Hepatocyte (in vitro differentiated cells): ENCODE measurements around the gene MAMDC2. TPM values are rescaled to one million over a fixed set of nuclear protein-coding genes. Genes with fewer than 3 reads are reported as not detected.

Source experiments
- DNase-seq: peaks from one replicate; pipeline ENCODE4 v3.0.0-alpha.2; 2016; ENCODE audit warnings: low spot score
- H2AFZ ChIP-seq: fragments of 200-600 bp; sonication (generic); 2 replicates; pipeline ENCODE4 v1.6.0; 2016; ENCODE audit warnings: antibody characterized with exemption, mild to moderate bottlenecking
- H3K27ac ChIP-seq: fragments of 200-600 bp; sonication (generic); 2 replicates; pipeline ENCODE4 v1.5.1; 2016; ENCODE audit warnings: mild to moderate bottlenecking
- H3K27me3 ChIP-seq: fragments of 200-600 bp; sonication (generic); 2 replicates; pipeline ENCODE4 v1.6.1; 2016
- H3K36me3 ChIP-seq: fragments of 200-600 bp; sonication (generic); replicated peaks from 2 replicates; pipeline ENCODE4 v1.5.1; 2016; ENCODE audit warnings: low read depth; ENCODE audit not compliant: insufficient read depth
- H3K4me1 ChIP-seq: fragments of 200-600 bp; sonication (generic); 2 replicates; pipeline ENCODE4 v1.5.1; 2016; ENCODE audit warnings: mild to moderate bottlenecking, moderate library complexity; ENCODE audit not compliant: insufficient read depth
- H3K4me2 ChIP-seq: fragments of 200-600 bp; sonication (generic); 2 replicates; pipeline ENCODE4 v1.6.0; 2016
- H3K4me3 ChIP-seq: fragments of 200-600 bp; sonication (generic); 2 replicates; pipeline ENCODE4 v1.5.1; 2016; ENCODE audit warnings: mild to moderate bottlenecking
- H3K79me2 ChIP-seq: fragments of 200-600 bp; sonication (generic); 2 replicates; pipeline ENCODE4 v1.6.0; 2017; ENCODE audit warnings: mild to moderate bottlenecking
- H3K9me2 ChIP-seq: fragments of 200-600 bp; sonication (generic); replicated peaks from 2 replicates; pipeline ENCODE4 v1.6.0; 2017; ENCODE audit warnings: mild to moderate bottlenecking; ENCODE audit not compliant: insufficient read depth
- H3K9me3 ChIP-seq: fragments of 200-600 bp; sonication (generic); 2 replicates; pipeline ENCODE4 v1.5.1; 2016; ENCODE audit warnings: low read depth, mild to moderate bottlenecking
- H4K20me1 ChIP-seq: fragments of 200-600 bp; sonication (generic); 2 replicates; pipeline ENCODE4 v1.6.0; 2016; ENCODE audit warnings: mild to moderate bottlenecking; ENCODE audit not compliant: insufficient read depth, poor library complexity, severe bottlenecking
- EZH2 ChIP-seq: fragments of 200-600 bp; sonication (generic); IDR thresholded peaks from 2 replicates; pipeline ENCODE4 v1.6.1; 2016; ENCODE audit warnings: antibody characterized with exemption, mild to moderate bottlenecking, borderline replicate concordance
- EZH2phosphoT487 ChIP-seq: fragments of 200-600 bp; sonication (generic); IDR thresholded peaks from one replicate; pipeline ENCODE4 v1.6.1; 2018; ENCODE audit warnings: antibody characterized with exemption, mild to moderate bottlenecking, low read depth, moderate library complexity; ENCODE audit not compliant: unreplicated experiment, severe bottlenecking
- WGBS: methylation state at CpG from one replicate; pipeline ENCODE4 v1.1.6; 2016; ENCODE audit warnings: low lambda C conversion rate; ENCODE audit errors: missing lambda C conversion rate; 5-methylcytosine and 5-hydroxymethylcytosine counted together
- polyA plus RNA-seq: library from polyadenylated mRNA; unstranded; fragments of >200 nt; fragmentation: Nextera tagmentation; extraction: Ambion mirVana; gene quantifications from 2 replicates; pipeline ENCODE4 v1.2.1, GENCODE V29; 2016
- total RNA-seq: library from RNA; depleted of rRNA; stranded (reverse); fragments of >200 nt; gene quantifications from 2 replicates; pipeline ENCODE4 v1.2.3, GENCODE V29; 2014
- TF ChIP-seq, protein P1 (sequence below): fragments of 200-600 bp; sonication (generic); IDR thresholded peaks from 2 replicates; pipeline ENCODE4 v1.5.1; 2016; ENCODE audit warnings: antibody characterized with exemption, mild to moderate bottlenecking; ENCODE audit not compliant: poor library complexity

Gene MAMDC2
- total and polyA plus RNA-seq, 2 experiments from 2014 or later = 0.65 to 1.9 TPM

DNA sequence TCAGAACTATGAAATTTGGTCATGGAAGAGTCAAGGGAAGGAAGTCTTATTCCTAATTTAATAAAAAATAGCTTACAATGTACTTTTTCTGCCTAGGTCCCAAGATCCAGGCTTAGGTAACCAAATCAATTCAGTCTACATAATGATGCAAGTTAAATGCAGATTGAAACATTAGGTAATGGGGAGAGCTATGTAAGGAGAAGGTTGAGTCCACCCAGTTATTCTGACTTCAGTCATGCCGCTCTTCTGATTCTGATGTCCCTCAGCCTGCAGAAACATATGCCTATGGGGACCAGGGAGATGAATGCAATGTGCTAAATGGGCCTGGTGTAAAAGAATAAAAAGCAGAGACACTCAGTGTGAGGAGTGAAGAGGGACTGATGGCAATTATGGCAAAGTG, 63.9 kb downstream of the MAMDC2 start:
- H3K4me3 ChIP-seq = no peak overlapping the region
- WGBS = 75% methylated on average over 1 of the region's 1 CpG
- H3K27ac ChIP-seq = no peak overlapping the region
- H3K79me2 ChIP-seq = no peaks in the 10 kb centered on the region
- DNase-seq = no peak
- H4K20me1 ChIP-seq = no peaks in the 10 kb centered on the region
- no peaks in the 10 kb centered on the region for H3K9me2 ChIP-seq
- H3K9me3 ChIP-seq = no peaks in the 10 kb centered on the region
- TF ChIP-seq, protein P1, sequence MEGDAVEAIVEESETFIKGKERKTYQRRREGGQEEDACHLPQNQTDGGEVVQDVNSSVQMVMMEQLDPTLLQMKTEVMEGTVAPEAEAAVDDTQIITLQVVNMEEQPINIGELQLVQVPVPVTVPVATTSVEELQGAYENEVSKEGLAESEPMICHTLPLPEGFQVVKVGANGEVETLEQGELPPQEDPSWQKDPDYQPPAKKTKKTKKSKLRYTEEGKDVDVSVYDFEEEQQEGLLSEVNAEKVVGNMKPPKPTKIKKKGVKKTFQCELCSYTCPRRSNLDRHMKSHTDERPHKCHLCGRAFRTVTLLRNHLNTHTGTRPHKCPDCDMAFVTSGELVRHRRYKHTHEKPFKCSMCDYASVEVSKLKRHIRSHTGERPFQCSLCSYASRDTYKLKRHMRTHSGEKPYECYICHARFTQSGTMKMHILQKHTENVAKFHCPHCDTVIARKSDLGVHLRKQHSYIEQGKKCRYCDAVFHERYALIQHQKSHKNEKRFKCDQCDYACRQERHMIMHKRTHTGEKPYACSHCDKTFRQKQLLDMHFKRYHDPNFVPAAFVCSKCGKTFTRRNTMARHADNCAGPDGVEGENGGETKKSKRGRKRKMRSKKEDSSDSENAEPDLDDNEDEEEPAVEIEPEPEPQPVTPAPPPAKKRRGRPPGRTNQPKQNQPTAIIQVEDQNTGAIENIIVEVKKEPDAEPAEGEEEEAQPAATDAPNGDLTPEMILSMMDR = no peak
- TF ChIP-seq EZH2phosphoT487 (no peak), EZH2 (no peak)
- no peak overlapping the region for H2AFZ ChIP-seq
- H3K4me2 ChIP-seq = no peak overlapping the region
- H3K4me1 ChIP-seq = no peaks in the 10 kb centered on the region
- H3K27me3 ChIP-seq = no peaks in the 10 kb centered on the region
- H3K36me3 ChIP-seq = no peaks in the 10 kb centered on the region

DNA sequence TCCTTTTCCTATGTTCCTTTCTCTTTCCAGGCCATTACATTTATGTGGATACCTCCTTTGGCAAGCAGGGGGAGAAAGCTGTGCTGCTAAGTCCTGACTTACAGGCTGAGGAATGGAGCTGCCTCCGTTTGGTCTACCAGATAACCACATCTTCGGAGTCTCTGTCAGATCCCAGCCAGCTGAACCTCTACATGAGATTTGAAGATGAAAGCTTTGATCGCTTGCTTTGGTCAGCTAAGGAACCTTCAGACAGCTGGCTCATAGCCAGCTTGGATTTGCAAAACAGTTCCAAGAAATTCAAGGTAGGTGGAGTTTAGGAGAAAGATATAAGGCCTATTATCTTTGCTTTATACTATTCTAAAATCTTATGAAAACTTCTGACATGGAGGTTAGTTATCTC, 64.5 kb downstream of the MAMDC2 start:
- Histone ChIP-seq H2AFZ (no peak overlapping the region), H3K4me2 (no peak overlapping the region), H3K4me3 (no peak overlapping the region), H3K79me2 (no peaks in the 10 kb centered on the region), H3K4me1 (no peaks in the 10 kb centered on the region), H3K9me2 (no peaks in the 10 kb centered on the region), H3K27me3 (no peaks in the 10 kb centered on the region), H3K36me3 (no peaks in the 10 kb centered on the region), H3K27ac (no peak overlapping the region), H3K9me3 (no peaks in the 10 kb centered on the region), H4K20me1 (no peaks in the 10 kb centered on the region)
- 75% methylated on average over 3 of the region's 3 CpGs for WGBS
- TF ChIP-seq EZH2 = no peak
- TF ChIP-seq, protein P1 = no peak
- no peak for TF ChIP-seq EZH2phosphoT487
- no peak for DNase-seq

DNA sequence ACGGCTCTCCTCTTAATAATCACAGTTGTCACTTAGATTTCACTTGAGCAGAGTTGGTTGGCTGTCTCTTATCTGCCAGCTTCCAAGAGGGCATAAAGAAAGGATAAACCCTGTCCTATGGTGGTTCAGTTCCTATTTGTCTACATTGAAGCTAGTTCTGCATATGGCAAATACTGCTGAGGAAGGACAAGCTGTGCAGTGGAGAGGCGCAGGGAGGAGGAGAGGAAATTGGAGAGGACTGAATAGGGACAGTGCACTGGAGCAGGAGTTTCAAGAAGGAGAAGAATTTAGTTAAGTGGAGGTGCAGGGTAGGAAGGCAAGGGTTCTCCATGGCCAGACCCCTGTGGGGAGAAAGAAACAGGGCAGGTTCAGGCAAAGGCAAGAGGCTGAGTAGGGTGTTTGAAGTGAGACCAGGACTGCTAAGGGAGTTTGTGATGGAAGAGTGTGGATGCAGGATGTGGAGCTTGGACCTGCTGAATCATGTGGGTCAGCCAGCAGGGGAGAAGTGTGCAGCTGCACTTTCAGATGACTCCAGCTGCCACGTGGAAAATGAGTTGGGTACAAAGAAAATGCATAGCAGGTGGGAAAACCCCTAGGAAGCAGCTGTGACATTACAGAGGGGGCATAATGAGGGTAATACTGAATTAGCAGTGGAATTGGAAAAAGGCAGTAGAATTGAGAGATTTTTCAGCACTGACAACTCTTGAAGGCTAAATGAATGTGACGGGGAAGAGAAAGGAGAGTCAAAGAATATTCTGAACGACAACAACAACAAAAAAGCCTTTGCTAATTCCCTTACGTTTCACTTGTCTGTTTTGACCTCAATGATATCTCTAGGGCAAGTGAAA, 66.8 kb downstream of the MAMDC2 start:
- Histone ChIP-seq H3K9me2 (no peaks in the 10 kb centered on the region), H2AFZ (no peak overlapping the region), H3K4me3 (no peak overlapping the region), H4K20me1 (no peaks in the 10 kb centered on the region), H3K79me2 (no peaks in the 10 kb centered on the region), H3K36me3 (no peaks in the 10 kb centered on the region), H3K27me3 (no peaks in the 10 kb centered on the region), H3K9me3 (no peaks in the 10 kb centered on the region), H3K4me1 (no peaks in the 10 kb centered on the region), H3K4me2 (no peak overlapping the region), H3K27ac (no peak overlapping the region)
- TF ChIP-seq, protein P1 = no peak
- no peak for TF ChIP-seq EZH2
- TF ChIP-seq EZH2phosphoT487 = no peak
- 63% methylated on average over 6 of the region's 6 CpGs for WGBS
- no peak for DNase-seq
